IMR-90 (cell line): Measurements from ENCODE around the gene PTH1R. TPM values are rescaled to one million over a fixed set of nuclear protein-coding genes. Genes with fewer than 3 reads are reported as not detected.

Experiments used
- ATAC-seq: fragments of 200-7000 bp; cut with Tn5 transposase; 2 replicates; pipeline ENCODE4 v1.9.1; 2020; ENCODE audit warnings: low read depth, mild to moderate bottlenecking, moderate library complexity
- BruUV-seq: library from RNA; stranded (reverse); fragments of 400-500 nt; replicated peaks from 2 replicates; lab custom pipeline; 2021; lab: Mats Ljungman, UMichigan
- CTCF ChIA-PET: fragments of 300-600 bp; formaldehyde crosslinking; extraction: SDS; loops from one replicate; lab custom pipeline; 2021; ENCODE audit warnings: antibody characterized with exemption; lab: Yijun Ruan, JAX
- POLR2A ChIA-PET: fragments of 300-600 bp; sonication (Branson Sonifier 250); formaldehyde crosslinking; loops from one replicate; lab custom pipeline; 2022; ENCODE audit warnings: antibody characterized with exemption; ENCODE audit not compliant: unreplicated experiment; lab: Charles Lee
- DNase-seq: peaks from one replicate; pipeline ENCODE4 v3.0.0; 2013
- H2AFZ ChIP-seq: replicated peaks from 2 replicates; pipeline ENCODE3; 2013; ENCODE audit warnings: low read length, mild to moderate bottlenecking; ENCODE audit not compliant: poor library complexity
- H2AK5ac ChIP-seq: 2 replicates; pipeline ENCODE4 v1.6.1; 2013; ENCODE audit warnings: low read depth, low read length, inconsistent platforms
- H2AK9ac ChIP-seq: replicated peaks from 2 replicates; pipeline ENCODE3; 2013; ENCODE audit warnings: mild to moderate bottlenecking, low read depth, low read length, moderate library complexity; ENCODE audit not compliant: poor library complexity
- H2BK120ac ChIP-seq: 2 replicates; pipeline ENCODE4 v1.6.1; 2013; ENCODE audit warnings: low read depth, low read length, inconsistent platforms
- H2BK15ac ChIP-seq: 3 replicates; pipeline ENCODE4 v1.6.1; 2013; ENCODE audit warnings: low read depth, low read length, inconsistent platforms
- H2BK20ac ChIP-seq: 2 replicates; pipeline ENCODE4 v1.6.1; 2013; ENCODE audit warnings: low read depth, mild to moderate bottlenecking, inconsistent platforms, low read length, moderate library complexity
- H2BK5ac ChIP-seq: 2 replicates; pipeline ENCODE4 v1.6.1; 2013; ENCODE audit warnings: mild to moderate bottlenecking, low read depth, low read length, inconsistent platforms; ENCODE audit not compliant: poor library complexity, severe bottlenecking
- H3K14ac ChIP-seq: replicated peaks from 2 replicates; pipeline ENCODE4 v1.6.1; 2013; ENCODE audit warnings: low read depth, low read length, inconsistent platforms
- H3K18ac ChIP-seq: 2 replicates; pipeline ENCODE4 v1.6.1; 2013; ENCODE audit warnings: low read depth, low read length, control low read depth
- H3K23ac ChIP-seq: 2 replicates; pipeline ENCODE4 v1.6.1; 2013; ENCODE audit warnings: low read depth, low read length, inconsistent platforms
- H3K27ac ChIP-seq: 2 replicates; pipeline ENCODE4 v1.5.1; 2013; ENCODE audit warnings: mild to moderate bottlenecking, control low read depth, low read length; ENCODE audit not compliant: insufficient read depth
- H3K27me3 ChIP-seq: 2 replicates; pipeline ENCODE4 v1.6.1; 2013; ENCODE audit warnings: low read length; ENCODE audit not compliant: control insufficient read depth, insufficient read depth
- H3K36me3 ChIP-seq: 2 replicates; pipeline ENCODE4 v1.6.1; 2013; ENCODE audit warnings: low read length, mixed read lengths; ENCODE audit not compliant: control insufficient read depth, insufficient read depth
- H3K4ac ChIP-seq: 2 replicates; pipeline ENCODE4 v1.6.1; 2013; ENCODE audit warnings: low read depth, low read length, inconsistent platforms
- H3K4me1 ChIP-seq: 2 replicates; pipeline ENCODE4 v1.6.1; 2013; ENCODE audit warnings: low read length, mixed read lengths; ENCODE audit not compliant: control insufficient read depth, insufficient read depth
- H3K4me2 ChIP-seq: 2 replicates; pipeline ENCODE4 v1.6.1; 2013; ENCODE audit warnings: low read depth, mild to moderate bottlenecking, control low read depth, low read length, moderate library complexity
- H3K4me3 ChIP-seq: 2 replicates; pipeline ENCODE4 v1.5.1; 2013; ENCODE audit warnings: low read depth, mild to moderate bottlenecking, control low read depth, low read length, moderate library complexity; ENCODE audit not compliant: insufficient read depth
- H3K56ac ChIP-seq: 2 replicates; pipeline ENCODE4 v1.6.1; 2013; ENCODE audit warnings: low read length, inconsistent platforms; ENCODE audit not compliant: insufficient read depth; ENCODE audit errors: extremely low read depth
- H3K79me1 ChIP-seq, 2 experiments: 2 replicates each; pipeline ENCODE4 v1.6.1; 2013; ENCODE audit warnings: low read length in 2 of 2, inconsistent platforms in 1 of 2, low read depth in 1 of 2
- H3K9ac ChIP-seq: 2 replicates; pipeline ENCODE4 v1.6.1; 2013; ENCODE audit warnings: low read depth, low read length, control low read depth
- H3K9me1 ChIP-seq: 2 replicates; pipeline ENCODE4 v1.6.1; 2013; ENCODE audit warnings: low read length, inconsistent platforms; ENCODE audit not compliant: insufficient read depth
- H3K9me3 ChIP-seq: 2 replicates; pipeline ENCODE4 v1.6.1; 2013; ENCODE audit warnings: low read length; ENCODE audit not compliant: control insufficient read depth, insufficient read depth
- H4K20me1 ChIP-seq: 2 replicates; pipeline ENCODE4 v1.6.1; 2013; ENCODE audit warnings: low read length, inconsistent platforms; ENCODE audit not compliant: insufficient read depth
- H4K5ac ChIP-seq: 2 replicates; pipeline ENCODE4 v1.6.1; 2013; ENCODE audit warnings: mild to moderate bottlenecking, low read depth, low read length, control low read depth
- H4K8ac ChIP-seq, 2 experiments: 2 replicates each; pipeline ENCODE4 v1.6.1; 2013; ENCODE audit warnings: low read depth in 2 of 2, low read length in 2 of 2, control low read depth in 1 of 2, inconsistent platforms in 1 of 2
- H4K91ac ChIP-seq: 2 replicates; pipeline ENCODE4 v1.6.1; 2013; ENCODE audit warnings: low read depth, low read length, inconsistent platforms; ENCODE audit not compliant: insufficient read depth
- BHLHE40 ChIP-seq: fragments of 150-350 bp; IDR thresholded peaks from 2 replicates; pipeline ENCODE4 v1.6.1; 2016; ENCODE audit warnings: mild to moderate bottlenecking, low read depth, low read length
- CEBPB ChIP-seq: IDR thresholded peaks from 2 replicates; pipeline ENCODE4 v1.6.1; 2012; ENCODE audit warnings: low read depth, low read length, improper control_type of control experiment
- CHD1 ChIP-seq: IDR thresholded peaks from 2 replicates; pipeline ENCODE4 v1.6.1; 2012; ENCODE audit warnings: low read depth, low read length, improper control_type of control experiment
- FOS ChIP-seq: fragments of 150-350 bp; IDR thresholded peaks from 2 replicates; pipeline ENCODE4 v1.6.1; 2016; ENCODE audit warnings: low read depth, low read length
- MAFK ChIP-seq: IDR thresholded peaks from 2 replicates; pipeline ENCODE4 v1.6.1; 2012; ENCODE audit warnings: low read depth, low read length, improper control_type of control experiment
- MAZ ChIP-seq: IDR thresholded peaks from 2 replicates; pipeline ENCODE4 v1.6.1; 2012; ENCODE audit warnings: low read depth, mild to moderate bottlenecking, low read length, improper control_type of control experiment, moderate library complexity, borderline replicate concordance
- MXI1 ChIP-seq: IDR thresholded peaks from 2 replicates; pipeline ENCODE4 v1.6.1; 2012; ENCODE audit warnings: low read depth, mild to moderate bottlenecking, low read length, moderate library complexity, borderline replicate concordance
- NFE2L2 ChIP-seq: fragments of 150-350 bp; IDR thresholded peaks from 2 replicates; pipeline ENCODE4 v1.6.1; 2016; ENCODE audit warnings: low read depth, mild to moderate bottlenecking, low read length
- POLR2A ChIP-seq: IDR thresholded peaks from 2 replicates; pipeline ENCODE4 v1.6.1; 2012; ENCODE audit warnings: mild to moderate bottlenecking, low read depth, low read length
- RAD21 ChIP-seq: IDR thresholded peaks from 2 replicates; pipeline ENCODE4 v1.6.1; 2012; ENCODE audit warnings: low read length, improper control_type of control experiment
- RCOR1 ChIP-seq: IDR thresholded peaks from 2 replicates; pipeline ENCODE4 v1.6.1; 2012; ENCODE audit warnings: mild to moderate bottlenecking, low read length, improper control_type of control experiment; ENCODE audit not compliant: insufficient replicate concordance
- RFX5 ChIP-seq: IDR thresholded peaks from 2 replicates; pipeline ENCODE4 v1.8.0; 2012; ENCODE audit warnings: low read depth, mild to moderate bottlenecking, low read length, moderate library complexity
- SMC3 ChIP-seq: fragments of 150-350 bp; IDR thresholded peaks from 2 replicates; pipeline ENCODE4 v1.6.1; 2016; ENCODE audit warnings: low read depth, mild to moderate bottlenecking, antibody characterized with exemption, low read length, moderate library complexity
- WGBS, 2 experiments: methylation state at CpG; one replicate each; pipeline versions ENCODE4 v1.1.5 to v1.1.7; 2013; ENCODE audit warnings: missing lambda C conversion rate in 2 of 2; ENCODE audit not compliant: insufficient read length in 1 of 2; ENCODE audit errors: extremely low coverage in 2 of 2; 5-methylcytosine and 5-hydroxymethylcytosine counted together
- dilution Hi-C: fragments of 300-500 bp; cut with HindIII; formaldehyde crosslinking; loops from one replicate; pipeline ENCODE4 v1.14.3; 2018; ENCODE audit warnings: low sequenced_read_pairs; ENCODE audit not compliant: unreplicated experiment
- in situ Hi-C: fragments of 300-500 bp; cut with MboI; formaldehyde crosslinking; loops from 3 replicates; pipeline ENCODE4 v1.14.3; 2019; ENCODE audit warnings: low sequenced_read_pairs, inconsistent platforms, mixed read lengths
- intact Hi-C: fragments of 100-400 bp; cut with micrococcal nuclease; formaldehyde crosslinking; loops from 2 replicates; pipeline ENCODE4 v1.10.0; 2022
- polyA plus RNA-seq, 3 experiments: library from polyadenylated mRNA; depleted of rRNA; stranded (reverse); fragments of >200 nt; gene quantifications; 2 replicates each; pipeline ENCODE4 v1.2.3, GENCODE V29; 2012; ENCODE audit warnings: low replicate concordance in 1 of 3
- total RNA-seq: library from RNA; depleted of rRNA; stranded (reverse); fragments of >200 nt; gene quantifications from 2 replicates; pipeline ENCODE4 v1.2.3, GENCODE V29; 2012
- TF ChIP-seq, protein P1 (sequence below): fragments of 150-350 bp; IDR thresholded peaks from 2 replicates; pipeline ENCODE4 v1.6.1; 2017; ENCODE audit warnings: mild to moderate bottlenecking, antibody characterized with exemption, low read length, low read depth
- TF ChIP-seq, protein P2 (sequence below): conservative IDR thresholded peaks from 2 replicates; pipeline ENCODE4 v1.5.1; 2012; ENCODE audit warnings: mild to moderate bottlenecking, low read depth, low read length, improper control_type of control experiment
- TF ChIP-seq, protein P3 (sequence below): fragments of 150-350 bp; IDR thresholded peaks from 2 replicates; pipeline ENCODE4 v1.6.1; 2016; ENCODE audit warnings: low read depth, mild to moderate bottlenecking, low read length, moderate library complexity, borderline replicate concordance

PTH1R gene
- total and polyA plus RNA-seq, 2 of the 4 experiments (the other 2 are of a cell fraction) = 0.15 to 0.18 TPM

DNA sequence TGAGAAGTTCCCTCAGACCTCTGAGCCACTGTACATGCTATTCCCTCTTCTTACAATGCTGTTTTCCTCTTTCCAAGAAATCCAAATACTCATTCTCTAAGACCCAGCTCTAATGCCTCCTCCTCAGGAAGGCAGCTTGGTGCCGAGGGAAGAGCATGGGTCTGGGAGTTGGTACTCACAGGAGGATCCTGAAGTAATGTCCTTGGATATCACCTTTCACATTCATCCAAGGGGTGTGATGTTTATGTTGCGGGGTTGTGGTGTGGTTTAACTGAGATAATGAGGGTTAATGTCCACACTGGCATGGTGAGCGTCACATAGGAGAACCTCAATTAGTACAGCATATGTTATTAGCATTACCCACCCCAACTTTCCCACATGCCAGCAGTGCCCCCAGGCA is 46.2 kb upstream of the PTH1R start:
- dilution Hi-C loops (no loop called here), in situ Hi-C loops (no loop called here), intact Hi-C loops (no loop called here)
- H2BK120ac ChIP-seq = no peak overlapping the region
- peaks cover 27% of the 10 kb centered on the region for H3K27me3 ChIP-seq
- ATAC-seq (no peak), DNase-seq (no peak)
- H3K9me3 ChIP-seq = no peaks in the 10 kb centered on the region
- POLR2A ChIA-PET = no interaction called here
- H2BK5ac ChIP-seq = no peak overlapping the region
- no peak overlapping the region for H3K27ac ChIP-seq
- no peak overlapping the region for H3K4ac ChIP-seq
- H4K5ac ChIP-seq = no peak overlapping the region
- H2AK5ac ChIP-seq = no peak overlapping the region
- H3K9me1 ChIP-seq = no peaks in the 10 kb centered on the region
- H4K8ac ChIP-seq = no peak overlapping the region
- H3K56ac ChIP-seq = no peak overlapping the region
- no peak overlapping the region for H3K4me3 ChIP-seq
- H2BK20ac ChIP-seq = no peak overlapping the region
- H3K79me1 ChIP-seq = no peaks in the 10 kb centered on the region
- CTCF ChIA-PET = no interaction called here
- H3K18ac ChIP-seq = no peak overlapping the region
- H4K91ac ChIP-seq = no peak overlapping the region
- no peak overlapping the region for H2BK15ac ChIP-seq
- H3K36me3 ChIP-seq = no peaks in the 10 kb centered on the region
- H3K23ac ChIP-seq = no peak overlapping the region
- H3K4me1 ChIP-seq = no peaks in the 10 kb centered on the region
- no CpG with 5 or more reads among the region's 3 CpGs for WGBS, 2 experiments
- no peaks in the 10 kb centered on the region for H4K20me1 ChIP-seq
- no peak overlapping the region for H3K4me2 ChIP-seq
- H3K14ac ChIP-seq = no peak overlapping the region
- BruUV-seq = no TSS peak
- TF ChIP-seq MXI1 (no peak), POLR2A (no peak), MAFK (no peak), FOS (no peak), SMC3 (no peak), RFX5 (no peak), CEBPB (no peak), BHLHE40 (no peak), RAD21 (no peak), CHD1 (no peak), NFE2L2 (no peak), RCOR1 (no peak), MAZ (no peak)
- TF ChIP-seq, protein P1, sequence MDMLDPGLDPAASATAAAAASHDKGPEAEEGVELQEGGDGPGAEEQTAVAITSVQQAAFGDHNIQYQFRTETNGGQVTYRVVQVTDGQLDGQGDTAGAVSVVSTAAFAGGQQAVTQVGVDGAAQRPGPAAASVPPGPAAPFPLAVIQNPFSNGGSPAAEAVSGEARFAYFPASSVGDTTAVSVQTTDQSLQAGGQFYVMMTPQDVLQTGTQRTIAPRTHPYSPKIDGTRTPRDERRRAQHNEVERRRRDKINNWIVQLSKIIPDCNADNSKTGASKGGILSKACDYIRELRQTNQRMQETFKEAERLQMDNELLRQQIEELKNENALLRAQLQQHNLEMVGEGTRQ = no peak
- TF ChIP-seq, protein P2, sequence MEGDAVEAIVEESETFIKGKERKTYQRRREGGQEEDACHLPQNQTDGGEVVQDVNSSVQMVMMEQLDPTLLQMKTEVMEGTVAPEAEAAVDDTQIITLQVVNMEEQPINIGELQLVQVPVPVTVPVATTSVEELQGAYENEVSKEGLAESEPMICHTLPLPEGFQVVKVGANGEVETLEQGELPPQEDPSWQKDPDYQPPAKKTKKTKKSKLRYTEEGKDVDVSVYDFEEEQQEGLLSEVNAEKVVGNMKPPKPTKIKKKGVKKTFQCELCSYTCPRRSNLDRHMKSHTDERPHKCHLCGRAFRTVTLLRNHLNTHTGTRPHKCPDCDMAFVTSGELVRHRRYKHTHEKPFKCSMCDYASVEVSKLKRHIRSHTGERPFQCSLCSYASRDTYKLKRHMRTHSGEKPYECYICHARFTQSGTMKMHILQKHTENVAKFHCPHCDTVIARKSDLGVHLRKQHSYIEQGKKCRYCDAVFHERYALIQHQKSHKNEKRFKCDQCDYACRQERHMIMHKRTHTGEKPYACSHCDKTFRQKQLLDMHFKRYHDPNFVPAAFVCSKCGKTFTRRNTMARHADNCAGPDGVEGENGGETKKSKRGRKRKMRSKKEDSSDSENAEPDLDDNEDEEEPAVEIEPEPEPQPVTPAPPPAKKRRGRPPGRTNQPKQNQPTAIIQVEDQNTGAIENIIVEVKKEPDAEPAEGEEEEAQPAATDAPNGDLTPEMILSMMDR = no peak
- TF ChIP-seq, protein P3, sequence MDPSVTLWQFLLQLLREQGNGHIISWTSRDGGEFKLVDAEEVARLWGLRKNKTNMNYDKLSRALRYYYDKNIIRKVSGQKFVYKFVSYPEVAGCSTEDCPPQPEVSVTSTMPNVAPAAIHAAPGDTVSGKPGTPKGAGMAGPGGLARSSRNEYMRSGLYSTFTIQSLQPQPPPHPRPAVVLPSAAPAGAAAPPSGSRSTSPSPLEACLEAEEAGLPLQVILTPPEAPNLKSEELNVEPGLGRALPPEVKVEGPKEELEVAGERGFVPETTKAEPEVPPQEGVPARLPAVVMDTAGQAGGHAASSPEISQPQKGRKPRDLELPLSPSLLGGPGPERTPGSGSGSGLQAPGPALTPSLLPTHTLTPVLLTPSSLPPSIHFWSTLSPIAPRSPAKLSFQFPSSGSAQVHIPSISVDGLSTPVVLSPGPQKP = no peak
- H3K9ac ChIP-seq = no peak overlapping the region
- H2AK9ac ChIP-seq = no peak overlapping the region
- no peak overlapping the region for H2AFZ ChIP-seq
